Measurements from ENCODE around the gene CUEDC2. TPM values are rescaled to one million over a fixed set of nuclear protein-coding genes. Genes with fewer than 3 reads are reported as not detected.

CUEDC2 gene
- total RNA-seq, 1 donor from 2014 or later: 43.7 TPM

DNA sequence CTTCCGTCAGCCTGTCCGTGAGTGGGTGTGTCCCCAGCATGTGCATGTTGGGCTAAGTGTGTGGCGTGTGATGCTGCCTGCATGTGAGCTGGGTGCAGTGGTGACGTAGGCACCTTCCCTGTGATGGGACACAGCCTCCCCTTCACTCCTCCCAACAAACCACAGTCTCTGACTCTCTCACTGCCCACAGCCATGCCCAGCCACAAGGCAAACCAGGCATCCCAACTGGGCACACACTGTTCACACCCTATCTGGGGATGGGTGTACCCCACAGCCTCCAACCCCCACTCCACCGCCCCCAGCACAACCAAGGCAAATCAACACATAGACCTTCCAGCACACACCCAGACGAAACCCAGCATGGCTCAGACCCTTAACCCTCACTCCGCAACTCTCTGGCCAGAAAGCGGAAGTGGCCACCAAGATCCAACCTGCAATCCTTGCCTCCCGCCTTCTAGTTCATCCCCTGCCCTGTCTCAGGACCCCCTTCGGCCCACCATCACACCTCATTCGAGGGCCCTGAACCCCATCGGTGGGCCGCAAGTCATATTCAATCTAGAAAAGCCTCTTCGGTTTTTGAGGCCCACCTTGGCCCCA, 24.1 kb downstream of the CUEDC2 start:
- Mint-ChIP-seq H3K27ac (peak overlapping the region; percentile 8), H3K9me3 (no peaks in the 10 kb centered on the region), H3K4me1 (peaks cover 42% of the 10 kb centered on the region), H3K36me3 (ENCODE audit: low read depth) (peaks cover 12% of the 10 kb centered on the region), H3K27me3 (peaks cover 39% of the 10 kb centered on the region), H3K4me3 (peak overlapping the region; percentile 57)
- ATAC-seq (ENCODE audit: low read depth) (no peak), DNase-seq (no peak)
- POLR2A ChIA-PET: interaction anchor here (6.7 to 15.2 kb wide), 2 partner anchors 12 to 14 kb away, joined by 179 to 305 read pairs; partner anchors contain the start of genes FBXL15 and NFKB2
- CTCF ChIA-PET: no interaction called here
- intact Hi-C loops (cut with micrococcal nuclease): no loop called here
- TF ChIP-seq, protein P1, sequence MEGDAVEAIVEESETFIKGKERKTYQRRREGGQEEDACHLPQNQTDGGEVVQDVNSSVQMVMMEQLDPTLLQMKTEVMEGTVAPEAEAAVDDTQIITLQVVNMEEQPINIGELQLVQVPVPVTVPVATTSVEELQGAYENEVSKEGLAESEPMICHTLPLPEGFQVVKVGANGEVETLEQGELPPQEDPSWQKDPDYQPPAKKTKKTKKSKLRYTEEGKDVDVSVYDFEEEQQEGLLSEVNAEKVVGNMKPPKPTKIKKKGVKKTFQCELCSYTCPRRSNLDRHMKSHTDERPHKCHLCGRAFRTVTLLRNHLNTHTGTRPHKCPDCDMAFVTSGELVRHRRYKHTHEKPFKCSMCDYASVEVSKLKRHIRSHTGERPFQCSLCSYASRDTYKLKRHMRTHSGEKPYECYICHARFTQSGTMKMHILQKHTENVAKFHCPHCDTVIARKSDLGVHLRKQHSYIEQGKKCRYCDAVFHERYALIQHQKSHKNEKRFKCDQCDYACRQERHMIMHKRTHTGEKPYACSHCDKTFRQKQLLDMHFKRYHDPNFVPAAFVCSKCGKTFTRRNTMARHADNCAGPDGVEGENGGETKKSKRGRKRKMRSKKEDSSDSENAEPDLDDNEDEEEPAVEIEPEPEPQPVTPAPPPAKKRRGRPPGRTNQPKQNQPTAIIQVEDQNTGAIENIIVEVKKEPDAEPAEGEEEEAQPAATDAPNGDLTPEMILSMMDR (IDR thresholded peaks at IDR 0.05): no peak

DNA sequence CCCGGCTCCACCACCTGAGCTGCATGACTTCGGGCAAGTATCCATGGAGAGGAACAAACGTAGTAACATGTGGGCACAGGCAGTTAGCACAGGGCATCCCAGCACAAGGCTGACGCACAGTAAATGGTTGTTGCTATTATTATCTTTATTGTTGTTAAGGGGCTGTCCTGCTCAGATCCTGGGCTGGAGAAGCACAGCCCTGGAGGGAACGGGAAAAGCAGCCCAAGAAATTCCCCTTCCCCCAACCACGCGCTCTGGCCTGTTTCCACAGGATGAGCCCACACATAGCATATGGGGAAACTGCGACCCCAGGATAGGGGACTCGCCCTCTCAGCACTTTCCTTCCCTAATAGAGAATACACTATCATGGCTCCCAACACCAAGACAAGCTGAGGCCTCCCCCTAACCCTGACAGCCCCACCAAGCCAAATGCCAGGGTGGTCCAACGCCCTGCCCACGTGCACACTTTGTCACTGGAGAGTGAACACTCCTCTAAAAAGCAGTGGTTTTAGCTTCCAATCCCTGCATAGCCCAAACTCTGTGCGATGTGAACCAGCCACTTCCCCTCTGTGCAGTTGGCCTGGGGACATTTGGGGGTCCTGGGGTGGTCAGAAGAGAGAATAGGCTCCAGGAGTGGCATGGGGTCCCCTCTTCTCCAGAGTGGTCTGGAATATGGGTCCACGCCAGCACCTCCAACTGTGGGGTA, 24.8 kb downstream of the CUEDC2 start:
- peak overlapping the region; percentile 57 for H3K4me3 Mint-ChIP-seq
- H3K9me3 Mint-ChIP-seq: no peaks in the 10 kb centered on the region
- ATAC-seq (ENCODE audit: low read depth) (no peak), DNase-seq (no peak)
- peaks cover 37% of the 10 kb centered on the region for H3K4me1 Mint-ChIP-seq
- peaks cover 12% of the 10 kb centered on the region for H3K36me3 Mint-ChIP-seq (ENCODE audit: low read depth)
- ChIA-PET CTCF (no interaction called here), POLR2A (interaction anchor here (0.5 to 15.2 kb wide), 8 partner anchors 10 to 130 kb away, joined by 3 to 305 read pairs (median 4); partner anchors contain the start of genes CUEDC2, FBXL15, NFKB2 and PSD)
- H3K27ac Mint-ChIP-seq: no peak overlapping the region
- H3K27me3 Mint-ChIP-seq: peaks cover 35% of the 10 kb centered on the region
- intact Hi-C loops (cut with micrococcal nuclease): loop anchor here (2.0 kb wide), 1 partner anchor 13 kb away; the partner anchor contains the start of gene FBXL15
- TF ChIP-seq, protein P1 (IDR thresholded peaks at IDR 0.05): no peak

DNA sequence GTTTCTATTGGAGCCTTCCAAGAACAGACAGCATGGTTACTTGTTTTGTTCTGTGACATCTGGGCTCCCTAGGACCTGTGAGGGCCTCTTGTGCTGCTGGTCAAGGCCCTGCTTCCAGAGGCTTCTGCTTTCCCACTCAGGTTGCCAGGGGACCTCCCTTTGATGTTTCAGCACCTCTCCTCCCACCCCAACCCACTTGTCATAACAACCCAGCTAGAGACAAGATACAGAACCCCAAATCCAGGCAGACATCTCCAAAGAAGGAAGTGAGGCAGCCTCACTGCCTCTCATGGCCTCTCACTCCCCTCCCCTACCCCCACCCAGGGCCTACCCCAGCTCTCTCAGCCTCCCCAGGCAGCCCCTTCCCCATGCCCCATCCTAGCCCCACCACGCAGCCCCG, 25.6 kb downstream of the CUEDC2 start:
- ATAC-seq (ENCODE audit: low read depth) (no peak), DNase-seq (no peak)
- TF ChIP-seq, protein P1 (IDR thresholded peaks at IDR 0.05): no peak
- intact Hi-C loops (cut with micrococcal nuclease): loop anchor here (2.0 kb wide), 1 partner anchor 14 kb away; the partner anchor contains the start of gene FBXL15
- ChIA-PET POLR2A (interaction anchor here (0.5 to 15.2 kb wide), 11 partner anchors 11 to 598 kb away, joined by 3 to 305 read pairs (median 4); partner anchors contain the start of genes CUEDC2, FBXL15, NFKB2 and PSD), CTCF (no interaction called here)
- H3K4me3 Mint-ChIP-seq: no peak overlapping the region
- peaks cover 19% of the 10 kb centered on the region for H3K36me3 Mint-ChIP-seq (ENCODE audit: low read depth)
- no peaks in the 10 kb centered on the region for H3K9me3 Mint-ChIP-seq
- H3K4me1 Mint-ChIP-seq: peaks cover 40% of the 10 kb centered on the region
- no peak overlapping the region for H3K27ac Mint-ChIP-seq
- H3K27me3 Mint-ChIP-seq: peaks cover 32% of the 10 kb centered on the region

DNA sequence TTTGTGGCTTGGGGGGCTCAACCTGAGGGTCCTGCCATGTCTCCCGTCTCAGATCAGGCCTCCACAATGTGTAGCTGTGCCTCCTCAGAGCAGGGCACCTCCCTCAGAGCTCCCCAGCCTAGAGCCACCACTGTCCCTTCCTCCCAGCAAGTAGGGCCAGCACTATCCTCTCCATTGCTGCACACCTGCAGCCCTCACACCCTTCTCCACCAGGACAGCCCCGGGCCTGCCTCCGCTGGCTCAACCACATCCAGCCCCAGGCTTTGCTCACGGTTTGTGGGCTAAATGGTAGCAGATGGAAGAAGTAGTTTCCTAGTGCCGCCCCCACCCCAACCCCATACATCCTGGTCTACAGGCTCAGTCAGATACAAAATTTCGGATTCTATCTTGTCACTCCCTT, 26.7 kb downstream of the CUEDC2 start:
- TF ChIP-seq, protein P1 (IDR thresholded peaks at IDR 0.05): no peak
- Mint-ChIP-seq H3K4me3 (no peak overlapping the region), H3K27me3 (peaks cover 21% of the 10 kb centered on the region), H3K27ac (peak overlapping the region; percentile 51), H3K9me3 (no peaks in the 10 kb centered on the region), H3K36me3 (ENCODE audit: low read depth) (peaks cover 30% of the 10 kb centered on the region), H3K4me1 (peaks cover 31% of the 10 kb centered on the region)
- ChIA-PET CTCF (interaction anchor here (0.5 to 3.2 kb wide), 3 partner anchors 12 to 178 kb away, joined by 3 to 20 read pairs (median 6); no protein-coding TSS in a partner anchor), POLR2A (interaction anchor here (0.6 to 15.2 kb wide), 13 partner anchors 7 to 305 kb away, joined by 3 to 305 read pairs (median 7); partner anchors contain the start of genes C10orf95, CUEDC2, FBXL15 and NFKB2)
- DNase-seq: no peak
- ATAC-seq (ENCODE audit: low read depth): peak; percentile 3
- intact Hi-C loops (cut with micrococcal nuclease): loop anchor here (2.0 kb wide), 1 partner anchor 15 kb away; the partner anchor contains the start of gene FBXL15
